IMR-90 (cell line): ENCODE data around the gene CTNNA2.

Experiments used
- BHLHE40 ChIP-seq: fragments of 150-350 bp; IDR thresholded peaks from 2 replicates; pipeline ENCODE4 v1.6.1; 2016; ENCODE audit warnings: mild to moderate bottlenecking, low read depth, low read length
- FOS ChIP-seq: fragments of 150-350 bp; IDR thresholded peaks from 2 replicates; pipeline ENCODE4 v1.6.1; 2016; ENCODE audit warnings: low read depth, low read length
- MAFK ChIP-seq: IDR thresholded peaks from 2 replicates; pipeline ENCODE4 v1.6.1; 2012; ENCODE audit warnings: low read depth, low read length, improper control_type of control experiment
- MAZ ChIP-seq: IDR thresholded peaks from 2 replicates; pipeline ENCODE4 v1.6.1; 2012; ENCODE audit warnings: low read depth, mild to moderate bottlenecking, low read length, improper control_type of control experiment, moderate library complexity, borderline replicate concordance
- MXI1 ChIP-seq: IDR thresholded peaks from 2 replicates; pipeline ENCODE4 v1.6.1; 2012; ENCODE audit warnings: low read depth, mild to moderate bottlenecking, low read length, moderate library complexity, borderline replicate concordance
- NFE2L2 ChIP-seq: fragments of 150-350 bp; IDR thresholded peaks from 2 replicates; pipeline ENCODE4 v1.6.1; 2016; ENCODE audit warnings: low read depth, mild to moderate bottlenecking, low read length
- POLR2A ChIP-seq: IDR thresholded peaks from 2 replicates; pipeline ENCODE4 v1.6.1; 2012; ENCODE audit warnings: mild to moderate bottlenecking, low read depth, low read length
- RAD21 ChIP-seq: IDR thresholded peaks from 2 replicates; pipeline ENCODE4 v1.6.1; 2012; ENCODE audit warnings: low read length, improper control_type of control experiment
- RCOR1 ChIP-seq: IDR thresholded peaks from 2 replicates; pipeline ENCODE4 v1.6.1; 2012; ENCODE audit warnings: mild to moderate bottlenecking, low read length, improper control_type of control experiment; ENCODE audit not compliant: insufficient replicate concordance
- TF ChIP-seq, protein P1 (sequence below): conservative IDR thresholded peaks from 2 replicates; pipeline ENCODE4 v1.5.1; 2012; ENCODE audit warnings: mild to moderate bottlenecking, low read depth, low read length, improper control_type of control experiment

DNA sequence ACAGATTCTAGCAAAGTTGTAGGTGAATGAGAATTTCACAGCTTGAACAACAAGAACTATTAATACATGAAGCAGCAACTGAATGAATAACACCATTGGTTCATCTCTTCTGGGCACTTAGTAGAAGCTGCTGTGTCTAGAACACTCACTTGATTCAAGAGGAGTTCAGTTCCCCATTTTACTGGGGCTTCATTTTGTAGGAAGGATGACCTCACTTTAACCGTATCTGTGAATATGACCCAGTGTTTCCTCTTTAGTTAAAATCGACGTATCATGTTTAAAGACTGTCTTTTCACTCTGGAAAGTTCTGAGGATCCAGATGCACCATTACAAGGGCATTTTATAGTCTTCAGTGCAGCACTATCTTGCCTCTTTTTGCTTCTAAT, 743.9 kb downstream of the CTNNA2 start:
- TF ChIP-seq, protein P1, sequence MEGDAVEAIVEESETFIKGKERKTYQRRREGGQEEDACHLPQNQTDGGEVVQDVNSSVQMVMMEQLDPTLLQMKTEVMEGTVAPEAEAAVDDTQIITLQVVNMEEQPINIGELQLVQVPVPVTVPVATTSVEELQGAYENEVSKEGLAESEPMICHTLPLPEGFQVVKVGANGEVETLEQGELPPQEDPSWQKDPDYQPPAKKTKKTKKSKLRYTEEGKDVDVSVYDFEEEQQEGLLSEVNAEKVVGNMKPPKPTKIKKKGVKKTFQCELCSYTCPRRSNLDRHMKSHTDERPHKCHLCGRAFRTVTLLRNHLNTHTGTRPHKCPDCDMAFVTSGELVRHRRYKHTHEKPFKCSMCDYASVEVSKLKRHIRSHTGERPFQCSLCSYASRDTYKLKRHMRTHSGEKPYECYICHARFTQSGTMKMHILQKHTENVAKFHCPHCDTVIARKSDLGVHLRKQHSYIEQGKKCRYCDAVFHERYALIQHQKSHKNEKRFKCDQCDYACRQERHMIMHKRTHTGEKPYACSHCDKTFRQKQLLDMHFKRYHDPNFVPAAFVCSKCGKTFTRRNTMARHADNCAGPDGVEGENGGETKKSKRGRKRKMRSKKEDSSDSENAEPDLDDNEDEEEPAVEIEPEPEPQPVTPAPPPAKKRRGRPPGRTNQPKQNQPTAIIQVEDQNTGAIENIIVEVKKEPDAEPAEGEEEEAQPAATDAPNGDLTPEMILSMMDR = no peak
- TF ChIP-seq RAD21 = no peak
- TF ChIP-seq POLR2A = no peak
- no peak for TF ChIP-seq FOS
- no peak for TF ChIP-seq MAZ
- no peak for TF ChIP-seq BHLHE40
- no peak for TF ChIP-seq NFE2L2
- TF ChIP-seq RCOR1 = no peak
- no peak for TF ChIP-seq MXI1
- no peak for TF ChIP-seq MAFK
